Measurements from ENCODE around the gene ZNF227. TPM values are rescaled to one million over a fixed set of nuclear protein-coding genes. Genes with fewer than 3 reads are reported as not detected.

ZNF227 gene
- total RNA-seq (2022; extraction: Qiagen RNA extraction; ENCODE audit: low read depth), result 9.7 to 13.0 TPM (median 12.0 TPM) in 5 replicates

GRCh38 chr19:44212250-44212865 is at the start of gene ZNF227:
TSS of gene ZNF227 (plus strand) at chr19:44212532. CDS start at chr19:44217793, 5,261 bp downstream.

GRCh38 chr19:44164673-44165512 is 47.4 kb upstream of the ZNF227 start, which contains the start of gene ZNF226:
TSS of gene ZNF226 (plus strand) at chr19:44165100. CDS start at chr19:44170081, 4,981 bp downstream.

Other genes with a start within 250 kb of the ZNF227 start
- 2.4 to 3.5 TPM (median 3.1 TPM) in 5 replicates for gene ZNF155, start 228.3 kb upstream of the ZNF227 start, total RNA-seq (2022; extraction: Qiagen RNA extraction; ENCODE audit: low read depth)
- gene ZNF230, start 209.6 kb upstream of the ZNF227 start, total RNA-seq (2022; extraction: Qiagen RNA extraction; ENCODE audit: low read depth), result 2.4 to 3.6 TPM (median 3.1 TPM) in 5 replicates
- 3.5 to 4.7 TPM (median 4.0 TPM) in 5 replicates for gene ZNF222, start 187.2 kb upstream of the ZNF227 start, total RNA-seq (2022; extraction: Qiagen RNA extraction; ENCODE audit: low read depth)
- 1.9 to 3.3 TPM (median 2.5 TPM) in 5 replicates for gene ZNF223, start 160.5 kb upstream of the ZNF227 start, total RNA-seq (2022; extraction: Qiagen RNA extraction; ENCODE audit: low read depth)
- 0.34 to 0.71 TPM (median 0.57 TPM) in 5 replicates for gene ZNF284, start 140.4 kb upstream of the ZNF227 start, total RNA-seq (2022; extraction: Qiagen RNA extraction; ENCODE audit: low read depth)
- 10.1 to 16.3 TPM (median 11.4 TPM) in 5 replicates for gene ZNF224, start 118.2 kb upstream of the ZNF227 start, total RNA-seq (2022; extraction: Qiagen RNA extraction; ENCODE audit: low read depth)
- 2.8 to 3.4 TPM (median 3.1 TPM) in 5 replicates for gene ZNF225, start 99.1 kb upstream of the ZNF227 start, total RNA-seq (2022; extraction: Qiagen RNA extraction; ENCODE audit: low read depth)
- 1.8 to 3.3 TPM (median 2.7 TPM) in 5 replicates for gene ZNF234, start 71.0 kb upstream of the ZNF227 start, total RNA-seq (2022; extraction: Qiagen RNA extraction; ENCODE audit: low read depth)
- gene ZNF226, start 47.4 kb upstream of the ZNF227 start, total RNA-seq (2022; extraction: Qiagen RNA extraction; ENCODE audit: low read depth), result 18.2 to 24.9 TPM (median 21.5 TPM) in 5 replicates
- gene ZNF233, start 47.4 kb downstream of the ZNF227 start, total RNA-seq (2022; extraction: Qiagen RNA extraction; ENCODE audit: low read depth), result 0.37 to 0.63 TPM (median 0.52 TPM) in 5 replicates
- 3.0 to 3.5 TPM (median 3.1 TPM) in 5 replicates for gene ZNF235, start 92.5 kb downstream of the ZNF227 start, total RNA-seq (2022; extraction: Qiagen RNA extraction; ENCODE audit: low read depth)
- 1.7 to 2.5 TPM (median 2.1 TPM) in 5 replicates for gene ZNF112, start 144.1 kb downstream of the ZNF227 start, total RNA-seq (2022; extraction: Qiagen RNA extraction; ENCODE audit: low read depth)
- 1.9 to 2.6 TPM (median 2.4 TPM) in 5 replicates for gene ZNF285, start 189.1 kb downstream of the ZNF227 start, total RNA-seq (2022; extraction: Qiagen RNA extraction; ENCODE audit: low read depth)
- 2.6 to 3.5 TPM (median 3.1 TPM) in 5 replicates for gene ZNF229, start 235.9 kb downstream of the ZNF227 start, total RNA-seq (2022; extraction: Qiagen RNA extraction; ENCODE audit: low read depth)

Data from A549 treated with DMSO at 1 μM for 4 hours (cell line).